Right cardiac atrium (tissue), 5 donors: ENCODE results near the gene COMMD7. TPM values are rescaled to one million over a fixed set of nuclear protein-coding genes. Genes with fewer than 3 reads are reported as not detected.

Experiments
- ATAC-seq, 2 donors: fragments of 200-7000 bp; cut with Tn5 transposase; one replicate each; pipeline versions ENCODE4 v1.8.0 to v1.9.1; 2020; ENCODE audit warnings: moderate library complexity in 2 of 2, mild to moderate bottlenecking in 1 of 2
- DNase-seq, 3 donors: peaks; one replicate each; pipeline ENCODE4 v3.0.0-alpha.2; 2020
- H3K27ac ChIP-seq: one replicate; pipeline ENCODE4 v1.5.1; 2013; ENCODE audit warnings: mild to moderate bottlenecking, low read length, control low read depth, moderate library complexity
- H3K27me3 ChIP-seq: one replicate; pipeline ENCODE4 v1.6.1; 2013; ENCODE audit not compliant: control insufficient read depth, insufficient read depth
- H3K4me1 ChIP-seq: one replicate; pipeline ENCODE4 v1.6.1; 2013; ENCODE audit warnings: low read length; ENCODE audit not compliant: control insufficient read depth, insufficient read depth
- H3K4me3 ChIP-seq: one replicate; pipeline ENCODE4 v1.5.1; 2013; ENCODE audit warnings: low read length, control low read depth
- H3K9me3 ChIP-seq: one replicate; pipeline ENCODE4 v1.6.1; 2013; ENCODE audit warnings: low read length; ENCODE audit not compliant: control insufficient read depth
- WGBS: extraction: QIAGEN DNeasy Blood & Tissue Kit; methylation state at CpG from one replicate; pipeline ENCODE4 v1.1.7; 2013; 5-methylcytosine and 5-hydroxymethylcytosine counted together
- intact Hi-C, 4 donors: fragments of 100-400 bp; cut with DNase I; formaldehyde crosslinking; loops; one replicate each; pipeline versions ENCODE4 v1.11.0 to v1.14.0; 2022 to 2023
- polyA plus RNA-seq: library from polyadenylated mRNA; stranded (reverse); fragments of 200-250 nt; gene quantifications from one replicate; pipeline ENCODE4 v1.2.3, GENCODE V29; 2013
- total RNA-seq, 4 donors: library from RNA; stranded (reverse); fragmentation: NEBNext Ultra II Directional; extraction: Animal tissue kit (Norgen Biotek cat#: 25700); gene quantifications; one replicate each; pipeline ENCODE4 v1.2.1, GENCODE V29; 2021
- donor health status: healthy with polysubstance abuse.
- donor health status: DM: no; HTN: yes; CAD: no.
- donor health status: DM: no; HTN: no; CAD: no.
- donor health status: DM: no; HTN: yes; CAD: no; lungs with severe emphysema.
- donor health status: DM: yes; HTN: yes; CAD: no.

The COMMD7 gene
- total and polyA plus RNA-seq, 5 donors = 36.2 to 53.6 (median 42.8) TPM

GRCh38 chr20:32780749-32781655, 37.7 kb upstream of the COMMD7 start:
- no peaks in the 10 kb centered on the region for H3K4me1 ChIP-seq
- H3K4me3 ChIP-seq = no peak overlapping the region
- no peak for ATAC-seq
- H3K27ac ChIP-seq = no peak overlapping the region
- DNase-seq = no peak
- no peaks in the 10 kb centered on the region for H3K27me3 ChIP-seq
- no peaks in the 10 kb centered on the region for H3K9me3 ChIP-seq
- 90% methylated on average over 18 of the region's 18 CpGs for WGBS
- intact Hi-C loops = loop anchor here in 1 of 4 donors (10.0 kb wide), 1 partner anchor 514 kb away; no protein-coding TSS in a partner anchor

DNA sequence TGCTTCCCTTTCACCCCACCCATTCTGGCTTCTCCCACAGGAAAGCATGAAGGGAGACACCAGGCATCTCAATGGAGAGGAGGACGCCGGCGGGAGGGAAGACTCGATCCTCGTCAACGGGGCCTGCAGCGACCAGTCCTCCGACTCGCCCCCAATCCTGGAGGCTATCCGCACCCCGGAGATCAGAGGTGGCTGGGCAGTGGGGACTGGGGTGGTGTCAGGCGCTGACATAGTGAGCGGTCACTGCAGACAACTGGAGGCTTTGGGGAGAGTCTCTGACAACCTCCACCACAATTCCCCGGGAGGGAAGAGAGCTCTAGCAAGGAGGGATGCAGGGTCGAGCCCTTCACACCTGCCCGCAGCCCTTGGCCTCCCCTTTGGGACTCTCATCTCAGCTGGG, 37.0 kb upstream of the COMMD7 start:
- 92% methylated on average over 16 of the region's 16 CpGs for whole genome bisulfite sequencing
- no peak for DNase-seq
- intact Hi-C loops = loop anchor here in 1 of 4 donors (10.0 kb wide), 1 partner anchor 515 kb away; no protein-coding TSS in a partner anchor
- no peak overlapping the region for H3K27ac ChIP-seq
- H3K27me3 ChIP-seq = no peaks in the 10 kb centered on the region
- no peaks in the 10 kb centered on the region for H3K9me3 ChIP-seq
- ATAC-seq = no peak
- H3K4me1 ChIP-seq = peaks cover 4% of the 10 kb centered on the region
- H3K4me3 ChIP-seq = no peak overlapping the region

GRCh38 chr20:32779500-32780211, 36.4 kb upstream of the COMMD7 start:
- intact Hi-C loops = loop anchor here (2.0 to 10.0 kb wide), 3 partner anchors 102 to 515 kb away; no protein-coding TSS in a partner anchor
- no peak for DNase-seq
- H3K9me3 ChIP-seq = no peaks in the 10 kb centered on the region
- no peak for ATAC-seq
- H3K4me3 ChIP-seq = no peak overlapping the region
- H3K4me1 ChIP-seq = peaks cover 4% of the 10 kb centered on the region
- no peaks in the 10 kb centered on the region for H3K27me3 ChIP-seq
- H3K27ac ChIP-seq = no peak overlapping the region
- 89% methylated on average over 10 of the region's 10 CpGs for WGBS

- no peak overlapping the region for H3K27ac ChIP-seq
- no peak overlapping the region for H3K4me3 ChIP-seq
- ATAC-seq (no peak), DNase-seq (no peak)
- H3K4me1 ChIP-seq = peaks cover 4% of the 10 kb centered on the region
- 89% methylated on average over 8 of the region's 8 CpGs for WGBS
- no peaks in the 10 kb centered on the region for H3K27me3 ChIP-seq
- H3K9me3 ChIP-seq = no peaks in the 10 kb centered on the region
- intact Hi-C loops = loop anchor here in 2 of 4 donors (5.0 kb wide), 1 partner anchor 100 kb away; no protein-coding TSS in a partner anchor
Observed at GRCh38 chr20:32777177-32777956, 34.1 kb upstream of the COMMD7 start.

DNA sequence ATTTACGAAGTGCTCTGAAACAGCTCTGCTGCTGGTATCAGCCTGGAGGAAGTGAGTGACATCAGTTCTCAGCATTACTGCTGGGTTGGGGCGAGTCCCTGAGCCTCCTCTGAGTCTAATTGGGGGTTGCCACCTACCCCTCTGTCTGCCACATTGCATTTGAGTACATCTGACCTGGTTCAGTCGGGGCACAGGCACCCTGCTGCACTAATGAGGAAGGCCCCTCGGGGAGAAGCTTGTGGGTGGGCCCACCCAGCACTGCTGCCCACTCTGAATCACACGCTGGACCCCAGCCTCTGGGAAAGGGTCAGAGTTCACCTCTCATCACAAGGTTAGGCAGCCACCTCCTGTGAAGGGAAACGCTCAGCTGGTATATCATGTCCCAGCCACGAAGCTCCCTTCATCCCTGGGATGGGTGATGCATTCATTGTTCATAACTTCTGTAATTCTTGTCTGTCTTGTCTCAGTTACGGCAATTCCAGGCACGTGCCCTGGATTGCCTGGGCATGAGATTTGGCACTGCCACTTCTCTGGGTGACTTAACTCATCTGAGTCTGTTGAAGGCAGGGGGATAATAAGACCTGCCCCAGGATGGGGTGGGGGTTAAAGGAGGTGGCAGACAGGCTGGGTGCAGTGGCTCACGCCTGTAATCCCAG, 32.2 kb upstream of the COMMD7 start:
- DNase-seq = no peak
- no peak for ATAC-seq
- 83% methylated on average over 10 of the region's 10 CpGs for WGBS
- Histone ChIP-seq H3K4me1 (peaks cover 4% of the 10 kb centered on the region), H3K27ac (no peak overlapping the region), H3K9me3 (no peaks in the 10 kb centered on the region), H3K4me3 (no peak overlapping the region), H3K27me3 (no peaks in the 10 kb centered on the region)
- intact Hi-C loops = loop anchor here in 2 of 4 donors (5.0 kb wide), 1 partner anchor 98 kb away; no protein-coding TSS in a partner anchor

DNA sequence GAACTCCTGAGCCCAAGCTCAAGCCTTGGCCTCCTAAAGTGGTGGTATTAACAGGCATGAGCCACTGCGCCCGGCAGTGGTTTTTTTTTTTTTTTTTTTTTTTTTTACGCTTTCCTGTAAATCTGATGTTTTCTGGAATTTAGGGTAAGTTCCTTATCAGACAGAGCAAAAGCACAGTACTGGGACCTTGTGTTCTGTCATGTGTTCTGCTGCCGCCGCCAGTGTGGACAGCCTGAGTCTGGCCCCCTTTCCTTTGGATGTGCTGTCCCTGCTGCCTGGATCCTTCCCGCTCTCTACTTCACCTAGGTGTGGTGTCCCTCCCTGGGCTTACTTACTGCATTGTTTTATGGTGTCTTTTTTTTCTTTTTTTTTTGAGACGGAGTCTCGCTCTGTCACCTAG, 30.6 kb upstream of the COMMD7 start:
- H3K9me3 ChIP-seq = no peaks in the 10 kb centered on the region
- intact Hi-C loops = no loop called here
- DNase-seq (no peak), ATAC-seq (no peak)
- no peak overlapping the region for H3K4me3 ChIP-seq
- WGBS = 93% methylated on average over 8 of the region's 8 CpGs
- peaks cover 4% of the 10 kb centered on the region for H3K4me1 ChIP-seq
- H3K27me3 ChIP-seq = no peaks in the 10 kb centered on the region
- H3K27ac ChIP-seq = no peak overlapping the region

GRCh38 chr20:32773223-32773622, 30.0 kb upstream of the COMMD7 start:
- no peak for ATAC-seq
- peaks cover 4% of the 10 kb centered on the region for H3K4me1 ChIP-seq
- DNase-seq = no peak
- H3K27me3 ChIP-seq = no peaks in the 10 kb centered on the region
- 94% methylated on average over 2 of the region's 2 CpGs for WGBS
- no peak overlapping the region for H3K4me3 ChIP-seq
- no peak overlapping the region for H3K27ac ChIP-seq
- intact Hi-C loops = no loop called here
- H3K9me3 ChIP-seq = no peaks in the 10 kb centered on the region

- H3K27ac ChIP-seq = no peak overlapping the region
- H3K4me3 ChIP-seq = no peak overlapping the region
- ATAC-seq = no peak
- no peaks in the 10 kb centered on the region for H3K9me3 ChIP-seq
- no peak for DNase-seq
- H3K4me1 ChIP-seq = peaks cover 4% of the 10 kb centered on the region
- no peaks in the 10 kb centered on the region for H3K27me3 ChIP-seq
- 93% methylated on average over 3 of the region's 3 CpGs for WGBS
- intact Hi-C loops = no loop called here
Observed at GRCh38 chr20:32772046-32772445, 28.8 kb upstream of the COMMD7 start.

GRCh38 chr20:32767418-32768198, 24.3 kb upstream of the COMMD7 start:
- no peaks in the 10 kb centered on the region for H3K4me1 ChIP-seq
- DNase-seq = no peak
- no peaks in the 10 kb centered on the region for H3K27me3 ChIP-seq
- no peaks in the 10 kb centered on the region for H3K9me3 ChIP-seq
- no peak overlapping the region for H3K27ac ChIP-seq
- WGBS = 91% methylated on average over 9 of the region's 9 CpGs
- ATAC-seq = no peak
- intact Hi-C loops = no loop called here
- H3K4me3 ChIP-seq = no peak overlapping the region
